Stimulated activated CD4-positive, alpha-beta T cell treated with anti-CD3 and anti-CD28 coated beads, TNF-alpha, amount 100 ng/mL, for 1 hour (primary cell): ENCODE data around the gene RASGEF1B.

Experiments used
- DNase-seq, 3 donors: peaks; one replicate each; pipeline ENCODE4 v3.0.0-alpha.2; 2020; ENCODE audit warnings: low read depth in 3 of 3, low spot score in 1 of 3

Gene RASGEF1B

GRCh38 chr4:81399306-81400086, 72.2 kb downstream of the RASGEF1B start:
- DNase-seq = no peak

GRCh38 chr4:81398379-81398778, 73.3 kb downstream of the RASGEF1B start:
- no peak for DNase-seq

GRCh38 chr4:81397635-81398034, 74.1 kb downstream of the RASGEF1B start:
- no peak for DNase-seq

- DNase-seq = no peak
Measured at GRCh38 chr4:81395239-81395638, 76.5 kb downstream of the RASGEF1B start.

GRCh38 chr4:81392164-81392563, 79.5 kb downstream of the RASGEF1B start:
- DNase-seq = no peak

- no peak for DNase-seq
Measured at GRCh38 chr4:81389720-81390119, 82.0 kb downstream of the RASGEF1B start.

- DNase-seq = no peak
Measured at GRCh38 chr4:81380437-81380836, 91.3 kb downstream of the RASGEF1B start.

GRCh38 chr4:81378386-81378785, 93.3 kb downstream of the RASGEF1B start:
- no peak for DNase-seq

GRCh38 chr4:81377191-81377590, 94.5 kb downstream of the RASGEF1B start:
- no peak for DNase-seq

GRCh38 chr4:81376720-81377119, 95.0 kb downstream of the RASGEF1B start:
- no peak for DNase-seq
